Endometrial microvascular endothelial cells (primary cell): Measurements from ENCODE around the gene ZNF519. TPM values are rescaled to one million over a fixed set of nuclear protein-coding genes. Genes with fewer than 3 reads are reported as not detected.
"Not testable (repeated sequence)": the region's sequence is repeated elsewhere in the genome, so short reads cannot be mapped to it uniquely, and the experiment has no call there.

Experiments
- in situ Hi-C: cut with HindIII; loops from 2 replicates; pipeline ENCODE4 v1.10.0; 2017; ENCODE audit warnings: low sequenced_read_pairs, low pct_unique_long_range_greater_than_20kb; ENCODE audit errors: inconsistent ontology term
- total RNA-seq: library from RNA; depleted of rRNA; stranded (reverse); fragments of >200 nt; gene quantifications from one replicate; pipeline ENCODE4 v1.2.3, GENCODE V29; 2015; ENCODE audit errors: inconsistent ontology term

The ZNF519 gene
- total RNA-seq, result 0.56 TPM

GRCh38 chr18:14132271-14132700 lies at the start of gene ZNF519:
TSS of gene ZNF519 (minus strand) at chr18:14132435. CDS start at chr18:14132277, 158 bp downstream.
- in situ Hi-C loops, result not testable (repeated sequence)

GRCh38 chr18:14179306-14179705 lies 47.1 kb upstream of the ZNF519 start:
- in situ Hi-C loops, result no loop called here

GRCh38 chr18:14178321-14179196 lies 46.3 kb upstream of the ZNF519 start:
- in situ Hi-C loops, result not testable (repeated sequence)

- in situ Hi-C loops, result not testable (repeated sequence)
Measured at GRCh38 chr18:14177540-14178320, 45.5 kb upstream of the ZNF519 start.

- in situ Hi-C loops, result not testable (repeated sequence)
Measured at GRCh38 chr18:14175404-14175803, 43.2 kb upstream of the ZNF519 start.

- in situ Hi-C loops, result no loop called here
Measured at GRCh38 chr18:14174706-14175085, 42.5 kb upstream of the ZNF519 start.

- in situ Hi-C loops, result not testable (repeated sequence)
Measured at GRCh38 chr18:14174002-14174705, 41.9 kb upstream of the ZNF519 start.

- in situ Hi-C loops, result not testable (repeated sequence)
Measured at GRCh38 chr18:14173116-14173951, 41.1 kb upstream of the ZNF519 start.

- in situ Hi-C loops, result not testable (repeated sequence)
Measured at GRCh38 chr18:14172142-14173115, 40.2 kb upstream of the ZNF519 start.

- in situ Hi-C loops, result not testable (repeated sequence)
Measured at GRCh38 chr18:14171301-14172141, 39.3 kb upstream of the ZNF519 start.

GRCh38 chr18:14170367-14171036 lies 38.3 kb upstream of the ZNF519 start:
- in situ Hi-C loops, result not testable (repeated sequence)

GRCh38 chr18:14162915-14163314 lies 30.7 kb upstream of the ZNF519 start:
- in situ Hi-C loops, result not testable (repeated sequence)

GRCh38 chr18:14151564-14152113 lies 19.4 kb upstream of the ZNF519 start:
- in situ Hi-C loops, result not testable (repeated sequence)

GRCh38 chr18:14150766-14151165 lies 18.5 kb upstream of the ZNF519 start:
- in situ Hi-C loops, result not testable (repeated sequence)

- in situ Hi-C loops, result not testable (repeated sequence)
Measured at GRCh38 chr18:14149916-14150420, 17.7 kb upstream of the ZNF519 start.
